GM12878 (cell line): ENCODE results near the gene ARMC2. TPM values are rescaled to one million over a fixed set of nuclear protein-coding genes. Genes with fewer than 3 reads are reported as not detected.

Experiments used
- ATAC-seq: fragments of 200-7000 bp; cut with Tn5 transposase; 3 replicates; pipeline ENCODE4 v1.9.1; 2020; ENCODE audit warnings: mild to moderate bottlenecking, moderate library complexity
- BruUV-seq: library from RNA; stranded (reverse); fragments of 400-500 nt; replicated peaks from 2 replicates; lab custom pipeline; 2021; lab: Mats Ljungman, UMichigan
- CTCF ChIA-PET: fragments of 300-600 bp; sonication (Branson Sonifier 250); formaldehyde crosslinking; extraction: SDS; loops from one replicate; lab custom pipeline; 2021; ENCODE audit warnings: inconsistent platforms; lab: Yijun Ruan, JAX
- POLR2A ChIA-PET: fragments of 350-600 bp; formaldehyde crosslinking; extraction: SDS; loops from one replicate; lab custom pipeline; 2021; ENCODE audit warnings: inconsistent platforms; lab: Charles Lee
- RAD21 ChIA-PET: fragments of 300-600 bp; sonication (Branson Sonifier 250); formaldehyde crosslinking; loops from one replicate; lab custom pipeline; 2023; ENCODE audit warnings: antibody characterized with exemption; ENCODE audit not compliant: unreplicated experiment; lab: Charles Lee
- SMC1A ChIA-PET: fragments of 300-600 bp; sonication (Branson Sonifier 250); formaldehyde crosslinking; loops from one replicate; lab custom pipeline; 2023; ENCODE audit not compliant: unreplicated experiment, uncharacterized antibody; lab: Charles Lee
- DNase-seq: peaks from one replicate; pipeline ENCODE4 v3.0.0-alpha.2; 2011; ENCODE audit warnings: low read depth, low spot score
- FAIRE-seq: peaks from 3 replicates; lab custom pipeline; 2011; peaks lifted over from hg19 to GRCh38; lab: Jason Lieb, UNC
- H2AFZ ChIP-seq: 2 replicates; pipeline ENCODE4 v1.6.0; 2011; ENCODE audit warnings: low read depth, low read length, control low read depth; ENCODE audit not compliant: control insufficient read depth
- H3K27ac ChIP-seq: 2 replicates; pipeline ENCODE4 v1.5.1; 2011; ENCODE audit warnings: control low read depth; ENCODE audit not compliant: control insufficient read depth, insufficient read depth
- H3K27me3 ChIP-seq, 2 experiments: replicated peaks in 1 of 2; 2 replicates each; pipeline versions ENCODE4 v1.6.0 to v1.6.1; 2011; ENCODE audit warnings: low read length in 1 of 2; ENCODE audit not compliant: control insufficient read depth in 2 of 2, insufficient read depth in 2 of 2
- H3K36me3 ChIP-seq, 2 experiments: 2 replicates each; pipeline ENCODE4 v1.5.1; 2011; ENCODE audit warnings: low read length in 1 of 2; ENCODE audit not compliant: control insufficient read depth in 2 of 2, insufficient read depth in 2 of 2
- H3K4me1 ChIP-seq: 2 replicates; pipeline ENCODE4 v1.6.1; 2011; ENCODE audit warnings: mild to moderate bottlenecking, low read length, moderate library complexity, mixed read lengths; ENCODE audit not compliant: control insufficient read depth, insufficient read depth
- H3K4me2 ChIP-seq: 2 replicates; pipeline ENCODE4 v1.6.0; 2011; ENCODE audit warnings: control low read depth; ENCODE audit not compliant: control insufficient read depth, insufficient read depth
- H3K4me3 ChIP-seq: fragments of 200-600 bp; sonication (generic); 2 replicates; pipeline ENCODE4 v1.5.1; 2016
- H3K79me2 ChIP-seq: 2 replicates; pipeline ENCODE4 v1.6.0; 2011; ENCODE audit warnings: low read length; ENCODE audit not compliant: control insufficient read depth, insufficient read depth
- H3K9ac ChIP-seq: 2 replicates; pipeline ENCODE4 v1.8.0; 2011; ENCODE audit warnings: low read length, control low read depth, mixed read lengths; ENCODE audit not compliant: control insufficient read depth, insufficient read depth
- H3K9me3 ChIP-seq: replicated peaks from 3 replicates; pipeline ENCODE4 v1.5.1; 2011; ENCODE audit warnings: mild to moderate bottlenecking, low read length; ENCODE audit not compliant: control insufficient read depth, insufficient read depth
- H4K20me1 ChIP-seq: 2 replicates; pipeline ENCODE4 v1.6.0; 2011; ENCODE audit not compliant: control insufficient read depth, insufficient read depth
- BHLHE40 ChIP-seq, 2 experiments: fragments of 450-650 bp in 1 of 2; IDR thresholded peaks; 2 replicates each; pipeline ENCODE4 v1.6.1; 2011 to 2017; ENCODE audit warnings: low read depth in 2 of 2, borderline replicate concordance in 1 of 2, improper control_type of control experiment in 1 of 2, low read length in 1 of 2, mild to moderate bottlenecking in 1 of 2
- ESRRA ChIP-seq: IDR thresholded peaks from 2 replicates; pipeline ENCODE4 v1.6.1; 2012; ENCODE audit warnings: mild to moderate bottlenecking, low read length, improper control_type of control experiment
- FOXM1 ChIP-seq: IDR thresholded peaks from 2 replicates; pipeline ENCODE4 v1.6.1; 2012; ENCODE audit warnings: low read depth, mild to moderate bottlenecking, inconsistent platforms, low read length, moderate library complexity
- GABPA ChIP-seq: IDR thresholded peaks from 2 replicates; pipeline ENCODE4 v1.6.1; 2014; ENCODE audit warnings: antibody characterized with exemption, low read depth, mild to moderate bottlenecking, inconsistent platforms
- IKZF2 ChIP-seq, 2 experiments: fragments of 450-650 bp; IDR thresholded peaks; 2 replicates each; pipeline ENCODE4 v1.6.1; 2017; ENCODE audit warnings: mild to moderate bottlenecking in 2 of 2, moderate library complexity in 2 of 2
- JUNB ChIP-seq: IDR thresholded peaks from 2 replicates; pipeline ENCODE4 v1.6.1; 2016; ENCODE audit warnings: antibody characterized with exemption, mild to moderate bottlenecking
- NBN ChIP-seq: fragments of 450-650 bp; IDR thresholded peaks from 2 replicates; pipeline ENCODE4 v1.6.1; 2016
- NKRF ChIP-seq: fragments of 450-650 bp; conservative IDR thresholded peaks from 2 replicates; pipeline ENCODE4 v1.6.1; 2017; ENCODE audit warnings: mild to moderate bottlenecking, moderate library complexity
- PAX8 ChIP-seq: fragments of 450-650 bp; IDR thresholded peaks from 2 replicates; pipeline ENCODE4 v1.6.1; 2017; ENCODE audit warnings: mild to moderate bottlenecking, moderate library complexity
- PRDM15 ChIP-seq: fragments of 450-650 bp; formaldehyde crosslinking; IDR thresholded peaks from 2 replicates; pipeline ENCODE4 v1.4.0; 2020; ENCODE audit warnings: mild to moderate bottlenecking, moderate library complexity
- RAD21 ChIP-seq: IDR thresholded peaks from 2 replicates; pipeline ENCODE4 v1.6.1; 2011; ENCODE audit warnings: mild to moderate bottlenecking, low read depth, low read length, moderate library complexity; ENCODE audit not compliant: insufficient read depth
- SMC3 ChIP-seq: IDR thresholded peaks from 2 replicates; pipeline ENCODE4 v1.6.1; 2011; ENCODE audit warnings: low read length, improper control_type of control experiment, borderline replicate concordance
- SP1 ChIP-seq: IDR thresholded peaks from one replicate; pipeline ENCODE4 v1.6.1; 2011; ENCODE audit warnings: low read depth, low read length
- SRF ChIP-seq, 2 experiments: IDR thresholded peaks; 2 replicates each; pipeline ENCODE4 v1.6.1; 2011; ENCODE audit warnings: low read depth in 2 of 2, low read length in 2 of 2, mild to moderate bottlenecking in 1 of 2, moderate library complexity in 1 of 2
- ZBTB11 ChIP-seq: fragments of 450-650 bp; formaldehyde crosslinking; IDR thresholded peaks from 2 replicates; pipeline ENCODE4 v1.5.0; 2022; ENCODE audit warnings: mild to moderate bottlenecking, missing genetic modification characterization
- ZNF24 ChIP-seq: fragments of 450-650 bp; IDR thresholded peaks from 2 replicates; pipeline ENCODE4 v1.6.1; 2017; ENCODE audit warnings: antibody characterized with exemption, mild to moderate bottlenecking
- WGBS: methylation state at CpG from one replicate; pipeline ENCODE4 v1.1.6; 2016; ENCODE audit warnings: low lambda C conversion rate; ENCODE audit not compliant: insufficient replicate concordance, insufficient coverage; ENCODE audit errors: missing lambda C conversion rate; 5-methylcytosine and 5-hydroxymethylcytosine counted together
- in situ Hi-C: fragments of 300-500 bp; cut with MboI; formaldehyde crosslinking; loops from 9 replicates; pipeline ENCODE4 v1.14.3; 2018; ENCODE audit warnings: mixed read lengths
- intact Hi-C: fragments of 100-400 bp; cut with micrococcal nuclease; formaldehyde crosslinking; loops from one replicate; pipeline ENCODE4 v1.14.2; 2022; ENCODE audit not compliant: unreplicated experiment
- polyA plus RNA-seq, 11 experiments: library from polyadenylated mRNA; depleted of rRNA in 4 of 11; unstranded in 6 of 11; stranded (reverse) in 5 of 11; fragments of >200 nt; fragmentation: Nextera tagmentation in 4 of 11; fragmentation: Illumina TruSeq in 1 of 11; extraction: Ambion mirVana in 4 of 11; extraction: Trizol in 1 of 11; gene quantifications; 1 replicate in 1 of 11; 2 replicates in 10 of 11; pipeline versions ENCODE4 v1.2.1 to v1.2.3, GENCODE V29; 2011 to 2016; ENCODE audit warnings: inconsistent platforms in 2 of 11, missing spikeins in 2 of 11, low read depth in 1 of 11
- total RNA-seq, 4 experiments: library from RNA; depleted of rRNA in 3 of 4; stranded (reverse); fragments of >200 nt in 3 of 4; fragmentation: Illumina TruSeq in 1 of 4; extraction: Trizol in 1 of 4; gene quantifications; 2 replicates each; pipeline versions ENCODE4 v1.2.1 to v1.2.3, GENCODE V29; 2013 to 2021

The ARMC2 gene
- total and polyA plus RNA-seq, 10 of the 15 experiments (the other 5 are each of a cell fraction or from before 2014, with no cell fraction given) = 0.06 to 0.33 (median 0.21) TPM; not detected in 5

- CTCF ChIA-PET = interaction anchor here (0.7 to 1.4 kb wide), 2 partner anchors 77 kb away, joined by 3 read pairs; no protein-coding TSS in a partner anchor
- intact Hi-C loops = no loop called here
- Histone ChIP-seq H3K9me3 (no peaks in the 10 kb centered on the region), H3K4me2 (no peak overlapping the region), H4K20me1 (no peaks in the 10 kb centered on the region), H3K27ac (no peak overlapping the region), H3K4me1 (no peaks in the 10 kb centered on the region), H3K36me3 (no peaks in the 10 kb centered on the region), H3K9ac (no peak overlapping the region), H3K79me2 (no peaks in the 10 kb centered on the region), H2AFZ (no peak overlapping the region), H3K4me3 (no peak overlapping the region), H3K27me3 (no peaks in the 10 kb centered on the region)
- POLR2A ChIA-PET = no interaction called here
- WGBS = 58% methylated on average over 1 of the region's 1 CpG
- BruUV-seq = no TSS peak
- no peak for ATAC-seq
- no peak for DNase-seq
- no peak for FAIRE-seq
- in situ Hi-C loops = no loop called here
- SMC1A ChIA-PET = interaction anchor here (1.1 kb wide), 1 partner anchor 77 kb away, joined by 3 read pairs; no protein-coding TSS in a partner anchor
- RAD21 ChIA-PET = no interaction called here
- TF ChIP-seq SP1 (no peak), ESRRA (no peak), IKZF2 (IDR thresholded peaks at IDR 0.05) (no peak), PAX8 (no peak), JUNB (no peak), NBN (no peak), PRDM15 (no peak), NKRF (no peak), GABPA (no peak), ZBTB11 (no peak), FOXM1 (no peak), SMC3 (no peak), ZNF24 (no peak), SRF (IDR thresholded peaks at IDR 0.05; ENCODE audit: low read depth in 2 of 2, low read length in 2 of 2) (no peak), RAD21 (no peak), BHLHE40 (IDR thresholded peaks at IDR 0.05; ENCODE audit: borderline replicate concordance in 1 of 2, low read depth in 2 of 2, low read length in 1 of 2) (no peak)
Observed at GRCh38 chr6:108996208-108996607, 148.0 kb downstream of the ARMC2 start.
